WERI-Rb-1 (cell line): ENCODE results near the gene HOXB2.

Source experiments
- DNase-seq: peaks from one replicate; pipeline ENCODE4 v3.0.0-alpha.2; 2020
- H3K27ac ChIP-seq: fragments of 250-450 bp; sonication (Bioruptor Pico); 2 replicates; pipeline ENCODE4 v1.5.1; 2020; ENCODE audit warnings: mild to moderate bottlenecking, moderate library complexity
- H3K27me3 ChIP-seq: fragments of 250-450 bp; sonication (Bioruptor Pico); 2 replicates; pipeline ENCODE4 v1.5.1; 2021; ENCODE audit warnings: mild to moderate bottlenecking, low read depth, moderate library complexity; ENCODE audit not compliant: insufficient read depth, severe bottlenecking
- H3K36me3 ChIP-seq: fragments of 250-450 bp; sonication (Bioruptor Pico); 2 replicates; pipeline ENCODE4 v1.5.1; 2020; ENCODE audit warnings: mild to moderate bottlenecking, moderate library complexity
- H3K4me3 ChIP-seq: 2 replicates; pipeline ENCODE4 v1.5.1; 2011; ENCODE audit warnings: low read depth, mild to moderate bottlenecking, control low read depth, low read length
- H3K9me3 ChIP-seq: fragments of 250-450 bp; sonication (Bioruptor Pico); 2 replicates; pipeline ENCODE4 v1.5.1; 2021; ENCODE audit warnings: mild to moderate bottlenecking, moderate library complexity; ENCODE audit not compliant: severe bottlenecking
- TF ChIP-seq, protein P1 (sequence below): IDR thresholded peaks from 2 replicates; pipeline ENCODE4 v1.5.1; 2011; ENCODE audit warnings: low read depth, mild to moderate bottlenecking, control low read depth, inconsistent platforms, low read length

HOXB2 gene

DNA sequence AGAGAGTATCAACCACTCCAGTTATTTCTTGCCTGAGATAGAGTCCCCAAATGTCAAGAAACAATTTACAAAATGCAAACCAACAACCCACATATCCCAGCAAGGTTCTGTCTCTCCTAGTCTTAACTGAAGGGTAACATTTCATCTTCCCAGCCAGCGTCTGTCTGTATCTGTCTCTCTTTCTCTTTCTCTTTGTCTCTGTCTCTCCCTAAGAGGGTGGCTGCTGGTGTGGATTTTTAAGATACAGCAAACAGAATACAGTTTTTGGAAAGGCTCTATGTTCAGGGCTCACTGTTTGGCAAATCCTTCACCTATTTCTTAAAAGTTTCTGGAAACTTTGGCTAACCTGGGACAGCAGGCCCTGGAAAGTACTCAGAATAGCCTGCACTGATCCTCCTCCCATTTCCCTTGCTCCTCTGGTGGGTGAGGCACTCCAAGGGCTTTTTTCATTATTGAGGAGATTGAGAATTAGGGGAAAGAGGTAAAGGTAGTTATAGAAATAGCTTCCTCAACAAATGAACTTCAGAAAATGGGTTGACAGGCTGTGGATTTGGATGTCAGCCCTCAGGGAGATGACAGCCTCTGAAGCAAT is 27.0 kb upstream of the HOXB2 start:
- no peak overlapping the region for H3K4me3 ChIP-seq
- TF ChIP-seq, protein P1, sequence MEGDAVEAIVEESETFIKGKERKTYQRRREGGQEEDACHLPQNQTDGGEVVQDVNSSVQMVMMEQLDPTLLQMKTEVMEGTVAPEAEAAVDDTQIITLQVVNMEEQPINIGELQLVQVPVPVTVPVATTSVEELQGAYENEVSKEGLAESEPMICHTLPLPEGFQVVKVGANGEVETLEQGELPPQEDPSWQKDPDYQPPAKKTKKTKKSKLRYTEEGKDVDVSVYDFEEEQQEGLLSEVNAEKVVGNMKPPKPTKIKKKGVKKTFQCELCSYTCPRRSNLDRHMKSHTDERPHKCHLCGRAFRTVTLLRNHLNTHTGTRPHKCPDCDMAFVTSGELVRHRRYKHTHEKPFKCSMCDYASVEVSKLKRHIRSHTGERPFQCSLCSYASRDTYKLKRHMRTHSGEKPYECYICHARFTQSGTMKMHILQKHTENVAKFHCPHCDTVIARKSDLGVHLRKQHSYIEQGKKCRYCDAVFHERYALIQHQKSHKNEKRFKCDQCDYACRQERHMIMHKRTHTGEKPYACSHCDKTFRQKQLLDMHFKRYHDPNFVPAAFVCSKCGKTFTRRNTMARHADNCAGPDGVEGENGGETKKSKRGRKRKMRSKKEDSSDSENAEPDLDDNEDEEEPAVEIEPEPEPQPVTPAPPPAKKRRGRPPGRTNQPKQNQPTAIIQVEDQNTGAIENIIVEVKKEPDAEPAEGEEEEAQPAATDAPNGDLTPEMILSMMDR: no peak
- no peaks in the 10 kb centered on the region for H3K9me3 ChIP-seq
- H3K27me3 ChIP-seq: peaks cover 99% of the 10 kb centered on the region
- DNase-seq: no peak
- no peaks in the 10 kb centered on the region for H3K36me3 ChIP-seq
- no peak overlapping the region for H3K27ac ChIP-seq

DNA sequence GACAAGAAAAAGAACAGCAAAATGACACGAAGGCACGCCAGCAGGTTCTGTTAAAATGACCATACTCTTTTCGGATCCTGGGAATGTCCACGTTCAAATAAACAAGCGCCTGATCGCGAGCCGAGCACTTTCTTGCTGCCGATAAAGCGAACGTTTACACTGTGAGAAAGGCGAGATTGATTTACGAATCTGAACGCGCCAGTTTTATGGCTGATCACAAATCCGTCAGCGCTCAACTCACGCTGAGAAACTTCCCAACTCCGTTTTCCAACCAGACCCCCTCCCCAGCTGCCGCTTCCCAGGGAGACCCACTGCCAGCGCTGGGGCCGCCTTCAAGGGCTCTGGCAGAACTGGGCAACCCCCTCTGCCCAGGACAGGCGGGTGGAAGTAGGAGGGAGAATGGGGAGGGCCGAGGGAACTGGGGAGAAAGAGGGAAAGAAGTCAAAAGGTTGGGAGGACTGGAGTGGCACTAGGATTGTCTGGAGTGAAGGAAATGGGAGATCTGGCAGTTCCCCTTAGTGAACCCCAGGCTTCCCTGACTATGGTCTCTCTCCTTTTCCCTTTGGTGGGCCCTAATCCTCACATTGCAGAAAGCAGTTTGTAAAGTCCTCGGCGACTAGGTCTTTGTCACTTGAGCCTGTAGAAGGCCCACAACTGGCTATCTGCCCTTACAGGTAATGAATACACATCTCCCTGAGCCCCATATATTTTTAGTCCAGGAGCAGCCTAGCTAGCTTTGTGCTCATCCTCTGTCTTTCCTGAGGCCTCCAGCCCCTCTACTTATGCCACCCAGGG is 26.3 kb upstream of the HOXB2 start:
- H3K27me3 ChIP-seq: peaks cover 100% of the 10 kb centered on the region
- no peaks in the 10 kb centered on the region for H3K9me3 ChIP-seq
- H3K4me3 ChIP-seq: no peak overlapping the region
- no peak overlapping the region for H3K27ac ChIP-seq
- TF ChIP-seq, protein P1: no peak
- no peak for DNase-seq
- H3K36me3 ChIP-seq: no peaks in the 10 kb centered on the region

- peaks cover 100% of the 10 kb centered on the region for H3K27me3 ChIP-seq
- H3K4me3 ChIP-seq: no peak overlapping the region
- no peak overlapping the region for H3K27ac ChIP-seq
- no peaks in the 10 kb centered on the region for H3K36me3 ChIP-seq
- DNase-seq: no peak
- no peaks in the 10 kb centered on the region for H3K9me3 ChIP-seq
- TF ChIP-seq, protein P1: no peak
These were observed 25.6 kb upstream of the HOXB2 start for GRCh38 chr17:48570325-48571023.

DNA sequence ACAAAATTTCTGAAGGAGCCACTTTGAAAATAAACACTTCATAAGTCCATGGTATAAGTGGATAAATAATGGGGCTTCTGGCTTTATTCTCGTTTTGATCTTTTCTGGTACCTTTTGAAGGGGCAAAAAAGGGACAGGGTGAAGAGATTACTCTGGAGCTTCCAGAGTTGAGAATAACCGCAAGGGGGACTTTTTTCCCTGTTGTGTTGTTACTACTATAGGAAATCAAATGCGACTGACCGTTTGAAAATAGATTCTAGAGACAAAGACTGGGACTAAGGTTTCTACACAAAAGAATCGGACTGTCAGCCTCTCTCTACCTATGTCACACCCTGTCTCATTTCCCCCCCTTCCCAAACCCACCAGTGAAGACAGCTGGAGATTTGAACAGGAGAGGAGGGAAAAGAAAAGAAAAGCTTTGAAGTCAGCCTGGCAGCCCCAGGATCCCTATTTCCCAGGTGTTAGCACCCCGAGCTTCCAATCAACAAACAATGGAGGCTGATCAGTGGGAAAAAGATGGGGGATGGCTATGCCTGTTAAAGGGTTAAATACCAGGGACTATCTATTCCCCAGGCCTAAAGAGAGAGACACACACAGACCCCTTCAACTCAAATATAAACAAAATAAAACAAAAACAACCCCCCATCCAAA is 24.9 kb upstream of the HOXB2 start:
- H3K27me3 ChIP-seq: peaks cover 100% of the 10 kb centered on the region
- H3K27ac ChIP-seq: no peak overlapping the region
- H3K9me3 ChIP-seq: no peaks in the 10 kb centered on the region
- no peak for DNase-seq
- no peak overlapping the region for H3K4me3 ChIP-seq
- TF ChIP-seq, protein P1: no peak
- H3K36me3 ChIP-seq: no peaks in the 10 kb centered on the region

DNA sequence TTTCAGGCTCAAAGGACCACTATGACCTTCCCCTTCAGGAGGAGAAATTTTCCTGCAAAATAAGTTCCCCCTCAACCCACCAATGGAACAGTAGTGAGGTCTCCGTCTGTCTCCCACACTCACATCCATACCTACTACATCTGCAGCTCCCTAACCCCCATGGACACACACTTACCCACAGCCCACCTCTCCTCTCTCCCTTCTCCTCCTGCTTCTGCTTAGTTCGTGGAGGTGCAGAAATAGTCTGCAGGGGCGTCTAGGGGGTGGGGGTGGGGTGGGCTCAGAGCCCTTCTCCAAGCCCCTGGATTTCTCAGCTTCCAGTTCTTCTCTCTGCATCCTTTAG is 24.3 kb upstream of the HOXB2 start:
- Histone ChIP-seq H3K36me3 (no peaks in the 10 kb centered on the region), H3K4me3 (no peak overlapping the region), H3K9me3 (peaks cover 2% of the 10 kb centered on the region), H3K27me3 (peaks cover 99% of the 10 kb centered on the region), H3K27ac (no peak overlapping the region)
- TF ChIP-seq, protein P1: no peak
- DNase-seq: no peak
